Breast epithelium (tissue), 3 donors: Measurements from ENCODE around the gene ST7.
"Not testable (repeated sequence)": the region's sequence is repeated elsewhere in the genome, so short reads cannot be mapped to it uniquely, and the experiment has no call there.

Experiments used
- POLR2AphosphoS5 ChIP-seq, 3 donors: sonication (generic); formaldehyde crosslinking; IDR thresholded peaks; one replicate each; pipeline ENCODE4 v1.6.1; 2017; ENCODE audit warnings: antibody characterized with exemption in 3 of 3
- TF ChIP-seq, protein P1 (sequence below), 3 donors: fragments of 450-650 bp; IDR thresholded peaks; one replicate each; pipeline ENCODE4 v1.5.1; 2016 to 2017; ENCODE audit warnings: antibody characterized with exemption in 3 of 3, mild to moderate bottlenecking in 3 of 3, moderate library complexity in 3 of 3

DNA sequence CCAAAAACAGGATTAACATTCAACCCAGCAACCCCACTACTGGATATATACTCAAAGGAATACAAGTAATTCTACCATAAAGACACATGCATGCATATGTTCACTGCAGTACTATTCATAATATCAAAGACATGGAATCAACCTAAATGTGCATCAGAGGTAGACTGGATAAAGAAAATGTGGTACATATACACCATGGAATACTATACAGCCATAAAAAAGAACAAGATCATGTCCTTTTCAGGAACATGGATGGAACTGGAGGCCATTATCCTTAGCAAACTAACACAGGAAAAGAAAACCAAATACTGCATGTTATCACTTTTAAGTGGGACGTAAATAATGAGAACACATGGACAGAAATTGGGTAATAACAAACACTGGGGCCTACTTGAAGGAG is 77.5 kb downstream of the ST7 start:
- TF ChIP-seq POLR2AphosphoS5 (IDR thresholded peaks at IDR 0.05) = not testable (repeated sequence)
- TF ChIP-seq, protein P1, sequence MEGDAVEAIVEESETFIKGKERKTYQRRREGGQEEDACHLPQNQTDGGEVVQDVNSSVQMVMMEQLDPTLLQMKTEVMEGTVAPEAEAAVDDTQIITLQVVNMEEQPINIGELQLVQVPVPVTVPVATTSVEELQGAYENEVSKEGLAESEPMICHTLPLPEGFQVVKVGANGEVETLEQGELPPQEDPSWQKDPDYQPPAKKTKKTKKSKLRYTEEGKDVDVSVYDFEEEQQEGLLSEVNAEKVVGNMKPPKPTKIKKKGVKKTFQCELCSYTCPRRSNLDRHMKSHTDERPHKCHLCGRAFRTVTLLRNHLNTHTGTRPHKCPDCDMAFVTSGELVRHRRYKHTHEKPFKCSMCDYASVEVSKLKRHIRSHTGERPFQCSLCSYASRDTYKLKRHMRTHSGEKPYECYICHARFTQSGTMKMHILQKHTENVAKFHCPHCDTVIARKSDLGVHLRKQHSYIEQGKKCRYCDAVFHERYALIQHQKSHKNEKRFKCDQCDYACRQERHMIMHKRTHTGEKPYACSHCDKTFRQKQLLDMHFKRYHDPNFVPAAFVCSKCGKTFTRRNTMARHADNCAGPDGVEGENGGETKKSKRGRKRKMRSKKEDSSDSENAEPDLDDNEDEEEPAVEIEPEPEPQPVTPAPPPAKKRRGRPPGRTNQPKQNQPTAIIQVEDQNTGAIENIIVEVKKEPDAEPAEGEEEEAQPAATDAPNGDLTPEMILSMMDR (IDR thresholded peaks at IDR 0.05) = not testable (repeated sequence)
